OCI-LY7 (cell line): Measurements from ENCODE around the gene TCTN1. TPM values are rescaled to one million over a fixed set of nuclear protein-coding genes. Genes with fewer than 3 reads are reported as not detected.

Experiments used
- BruUV-seq: library from RNA; stranded (reverse); fragments of 400-500 nt; replicated peaks from 2 replicates; lab custom pipeline; 2021; lab: Mats Ljungman, UMichigan
- CTCF ChIA-PET: fragments of 300-600 bp; sonication (Branson Sonifier 250); formaldehyde crosslinking; loops from one replicate; lab custom pipeline; 2022; ENCODE audit warnings: antibody characterized with exemption; ENCODE audit not compliant: unreplicated experiment; lab: Charles Lee
- POLR2A ChIA-PET: fragments of 300-600 bp; sonication (Branson Sonifier 250); formaldehyde crosslinking; loops from one replicate; lab custom pipeline; 2022; ENCODE audit warnings: antibody characterized with exemption; lab: Charles Lee
- DNase-seq: peaks from one replicate; pipeline ENCODE4 v3.0.0-alpha.2; 2015; ENCODE audit warnings: low spot score
- H2AFZ ChIP-seq: fragments of 200-600 bp; sonication (generic), shearing (Covaris generic); 2 replicates; pipeline ENCODE4 v1.6.1; 2014; ENCODE audit warnings: mild to moderate bottlenecking, antibody characterized with exemption, low read length, moderate library complexity
- H3K27ac ChIP-seq: fragments of 200-600 bp; sonication (generic); 2 replicates; pipeline ENCODE4 v1.5.1; 2014; ENCODE audit warnings: mixed run types, low read depth, mild to moderate bottlenecking, moderate library complexity, low read length, inconsistent platforms; ENCODE audit not compliant: poor library complexity, severe bottlenecking
- H3K36me3 ChIP-seq: fragments of 200-600 bp; sonication (generic); 2 replicates; pipeline ENCODE4 v1.6.1; 2014; ENCODE audit warnings: mild to moderate bottlenecking, antibody characterized with exemption, low read length, moderate library complexity, mixed read lengths; ENCODE audit not compliant: insufficient read depth
- H3K4me1 ChIP-seq: fragments of 200-600 bp; sonication (generic); 2 replicates; pipeline ENCODE4 v1.5.1; 2014; ENCODE audit warnings: mild to moderate bottlenecking, low read length; ENCODE audit not compliant: insufficient read depth, poor library complexity, severe bottlenecking
- H3K4me2 ChIP-seq: fragments of 200-600 bp; sonication (generic); 2 replicates; pipeline ENCODE4 v1.6.1; 2014; ENCODE audit warnings: mild to moderate bottlenecking, low read length
- H3K4me3 ChIP-seq: fragments of 200-600 bp; sonication (generic); 2 replicates; pipeline ENCODE4 v1.5.1; 2014; ENCODE audit warnings: mild to moderate bottlenecking, low read depth, low read length; ENCODE audit not compliant: poor library complexity, severe bottlenecking
- H3K79me2 ChIP-seq: fragments of 200-600 bp; sonication (generic); 2 replicates; pipeline ENCODE4 v1.6.1; 2016; ENCODE audit warnings: low read depth, mild to moderate bottlenecking, low read length, moderate library complexity, mixed read lengths; ENCODE audit not compliant: insufficient read depth
- H3K9me2 ChIP-seq: fragments of 200-600 bp; sonication (generic); 2 replicates; pipeline ENCODE4 v1.6.1; 2016; ENCODE audit warnings: mild to moderate bottlenecking, low read length, mixed read lengths; ENCODE audit not compliant: insufficient read depth
- H3K9me3 ChIP-seq: fragments of 200-600 bp; sonication (generic); 2 replicates; pipeline ENCODE4 v1.6.1; 2014; ENCODE audit warnings: mild to moderate bottlenecking, mixed run types, low read length, mixed read lengths
- H4K20me1 ChIP-seq: fragments of 200-600 bp; sonication (generic); 2 replicates; pipeline ENCODE4 v1.6.1; 2014; ENCODE audit warnings: mild to moderate bottlenecking, antibody characterized with exemption, low read length, moderate library complexity, mixed read lengths; ENCODE audit not compliant: insufficient read depth
- CTCF ChIP-seq: fragments of 200-600 bp; sonication (generic); conservative IDR thresholded peaks from 2 replicates; pipeline ENCODE4 v1.5.1; 2014; ENCODE audit warnings: mild to moderate bottlenecking, antibody characterized with exemption, low read length, moderate library complexity, mixed read lengths
- EZH2phosphoT487 ChIP-seq: fragments of 200-600 bp; sonication (generic); IDR thresholded peaks from 2 replicates; pipeline ENCODE4 v1.6.1; 2018; ENCODE audit warnings: low read depth, borderline replicate concordance, mild to moderate bottlenecking, mixed run types, antibody characterized with exemption, low read length, moderate library complexity, mixed read lengths
- intact Hi-C: fragments of 100-400 bp; cut with micrococcal nuclease; formaldehyde crosslinking; loops from one replicate; pipeline ENCODE4 v1.10.0; 2022; ENCODE audit not compliant: unreplicated experiment
- total RNA-seq, 2 experiments: library from RNA; depleted of rRNA in 1 of 2; stranded (reverse); fragments of >200 nt in 1 of 2; shearing (Covaris generic) in 1 of 2; gene quantifications; 2 replicates each; pipeline ENCODE4 v1.2.3, GENCODE V29; 2014 to 2022

TCTN1 gene
- total RNA-seq, 2 experiments from 2014 or later, result 8.7 to 19.9 TPM

DNA sequence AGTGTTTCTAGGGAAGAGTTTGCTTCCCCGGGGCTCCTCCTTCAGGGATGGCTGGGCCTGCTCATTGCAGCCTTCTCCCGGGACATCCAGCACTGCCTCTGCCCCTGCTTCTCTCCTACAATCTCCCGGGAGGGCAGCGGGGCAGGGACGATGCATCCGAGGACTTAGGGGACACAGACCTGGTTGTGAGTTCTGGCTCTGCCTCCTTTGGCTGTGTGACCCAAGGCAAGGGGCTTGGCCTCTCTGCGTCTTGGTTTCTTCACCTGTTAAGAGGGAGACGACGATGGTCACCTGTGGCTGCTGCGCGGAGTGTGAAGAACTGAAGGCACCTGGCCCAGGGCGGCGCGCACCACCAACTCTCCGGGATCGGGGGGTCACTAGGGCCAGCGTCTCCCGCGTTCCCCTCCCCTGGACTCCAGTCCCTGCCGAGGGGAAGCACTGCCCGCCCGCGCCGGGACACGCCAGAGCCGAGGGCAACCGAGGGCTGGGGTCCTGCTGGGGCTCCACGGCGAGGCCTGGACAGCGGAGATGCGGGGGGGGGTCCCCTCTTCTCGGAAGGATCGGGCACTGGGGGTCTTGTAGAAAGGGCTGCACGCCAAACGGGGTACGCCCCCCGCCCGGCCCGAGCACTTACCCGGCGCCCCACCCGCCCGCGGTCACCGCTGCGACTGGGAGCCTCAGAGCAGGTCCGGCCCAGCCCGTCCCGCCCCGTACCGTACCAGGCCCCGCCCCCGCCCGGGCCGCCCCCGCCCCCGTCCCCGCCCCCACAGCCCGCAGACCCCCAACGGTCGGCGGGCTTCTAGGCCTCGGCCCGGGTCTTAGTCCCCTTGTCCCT is 74.7 kb downstream of the TCTN1 start, which contains the start of gene HVCN1:
Gene HVCN1, minus strand, starts transcription at position 670 of the 835 bp plus-strand sequence. CDS start 5,870 bp downstream, outside the sequence.
- H4K20me1 ChIP-seq, result no peaks in the 10 kb centered on the region
- no peaks in the 10 kb centered on the region for H3K79me2 ChIP-seq
- H2AFZ ChIP-seq, result peak within 1 kb of the TSS; percentile 72
- CTCF ChIA-PET, result no interaction called here
- H3K9me2 ChIP-seq, result no peaks in the 10 kb centered on the region
- intact Hi-C loops, result no loop called here
- POLR2A ChIA-PET, result no interaction called here
- TF ChIP-seq EZH2phosphoT487 (no peak), CTCF (no peak)
- H3K4me2 ChIP-seq, result peak within 1 kb of the TSS; percentile 64
- no peaks in the 10 kb centered on the region for H3K36me3 ChIP-seq
- BruUV-seq, result no TSS peak
- H3K27ac ChIP-seq, result peak within 1 kb of the TSS; percentile 8
- no peak for DNase-seq
- no peaks in the 10 kb centered on the region for H3K9me3 ChIP-seq
- H3K4me1 ChIP-seq, result peaks cover 62% of the 10 kb centered on the region
- peak within 1 kb of the TSS; percentile 56 for H3K4me3 ChIP-seq

DNA sequence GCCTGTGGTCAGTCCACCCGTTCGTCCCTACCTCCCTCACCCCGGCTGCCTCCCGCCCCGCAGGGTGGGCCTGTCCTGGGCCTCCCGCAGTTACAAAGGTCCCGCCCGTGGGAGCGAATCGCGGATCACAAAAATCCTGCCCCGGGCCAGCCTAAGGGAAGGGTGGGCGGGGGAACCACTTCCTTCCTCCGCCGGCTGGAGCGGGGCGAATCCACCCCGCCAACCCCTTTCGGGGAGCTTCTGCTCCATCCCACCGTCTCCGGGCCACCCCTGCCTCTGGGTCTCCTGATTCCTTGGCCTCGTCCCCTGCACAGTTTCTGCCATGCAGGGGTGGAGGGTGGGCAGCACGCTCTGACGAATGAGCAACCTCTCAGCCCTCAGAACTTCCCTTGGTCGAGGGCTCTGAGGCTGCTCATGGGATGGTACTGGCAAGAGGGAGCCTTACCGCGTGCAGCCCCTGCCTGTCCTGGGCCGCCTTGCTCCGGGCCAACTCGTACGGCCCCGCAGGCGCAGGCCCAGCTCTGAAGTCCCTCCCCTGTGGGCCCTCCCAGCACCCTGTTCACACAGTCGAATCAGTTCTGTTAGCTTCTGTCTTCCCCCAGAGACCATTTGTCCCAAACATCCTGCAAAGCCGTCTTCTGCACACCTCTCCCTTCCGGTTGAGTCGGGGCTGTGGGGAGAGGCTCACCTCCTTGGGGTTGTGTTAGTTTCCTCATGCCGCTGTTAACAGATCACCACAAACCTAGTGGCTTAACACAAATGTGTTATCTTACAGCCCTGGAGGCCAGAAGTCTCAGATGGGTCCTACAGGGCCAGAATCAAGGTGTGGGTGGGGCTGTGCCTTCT is 75.6 kb downstream of the TCTN1 start:
- peak overlapping the region; percentile 8 for H3K27ac ChIP-seq
- H3K9me3 ChIP-seq, result no peaks in the 10 kb centered on the region
- peaks cover 71% of the 10 kb centered on the region for H3K4me1 ChIP-seq
- no peaks in the 10 kb centered on the region for H3K36me3 ChIP-seq
- no peaks in the 10 kb centered on the region for H3K79me2 ChIP-seq
- no peaks in the 10 kb centered on the region for H4K20me1 ChIP-seq
- ChIA-PET CTCF (no interaction called here), POLR2A (interaction anchor here (0.6 to 1.3 kb wide), 5 partner anchors 10 to 62 kb away, joined by 3 to 5 read pairs (median 4); no protein-coding TSS in a partner anchor)
- intact Hi-C loops, result no loop called here
- H3K4me3 ChIP-seq, result peak overlapping the region; percentile 45
- peak overlapping the region; percentile 64 for H3K4me2 ChIP-seq
- DNase-seq, result peak; percentile 52
- H2AFZ ChIP-seq, result peak overlapping the region; percentile 72
- TF ChIP-seq CTCF, result no peak
- no peak for TF ChIP-seq EZH2phosphoT487
- no TSS peak for BruUV-seq
- H3K9me2 ChIP-seq, result no peaks in the 10 kb centered on the region
